LHCN-M2 (cell line): ENCODE data around the gene SDK1. TPM values are rescaled to one million over a fixed set of nuclear protein-coding genes. Genes with fewer than 3 reads are reported as not detected.

Experiments used
- DNase-seq: peaks from one replicate; pipeline ENCODE4 v3.0.0-alpha.2; 2012; ENCODE audit warnings: low read depth
- total RNA-seq: library from RNA; depleted of rRNA; stranded (reverse); fragments of >200 nt; gene quantifications from 2 replicates; pipeline ENCODE4 v1.2.3, GENCODE V29; 2014

SDK1 gene
- total RNA-seq, 1 experiment from 2014 or later, result 8.3 TPM

GRCh38 chr7:4170997-4171786 lies 870.1 kb downstream of the SDK1 start:
- no peak for DNase-seq

DNA sequence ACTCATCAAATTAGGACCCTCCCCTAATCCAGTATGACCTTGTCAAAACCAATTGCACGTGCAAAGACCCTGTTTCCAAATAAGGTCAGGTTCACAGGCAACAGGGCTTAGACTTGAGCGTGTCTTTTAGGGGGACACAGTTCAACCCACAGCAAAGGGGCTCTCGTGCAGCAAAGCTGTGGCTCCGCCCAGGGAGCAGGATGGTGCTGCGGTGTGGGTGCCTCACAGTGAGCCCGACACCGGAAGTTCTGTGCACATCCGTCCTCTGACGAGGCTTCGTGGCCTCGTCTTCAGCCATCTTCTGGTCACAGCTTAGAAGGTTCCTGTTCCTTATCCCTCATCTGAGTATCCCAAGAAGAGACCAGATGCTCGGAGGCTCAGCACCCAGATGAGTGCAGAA lies 871.8 kb downstream of the SDK1 start:
- DNase-seq, result no peak

DNA sequence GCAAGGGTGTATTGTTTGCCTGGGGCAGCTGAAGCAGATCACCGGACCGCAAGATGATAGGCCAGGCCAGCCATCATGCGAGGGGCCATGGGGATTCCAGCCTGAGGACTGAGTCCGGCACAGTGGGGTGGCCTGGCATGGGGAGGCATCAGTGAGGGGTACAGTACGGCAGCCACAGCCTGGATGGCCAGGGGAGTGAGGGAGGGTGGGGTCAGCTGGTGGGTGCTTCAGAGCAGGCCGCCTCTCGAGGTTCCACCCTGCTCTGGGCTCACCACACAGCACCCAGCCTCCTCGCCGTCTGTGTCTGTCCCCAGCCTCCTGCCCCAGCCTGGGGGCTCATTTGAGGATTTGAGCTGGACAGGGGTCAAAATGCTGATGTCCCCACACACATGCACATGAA lies 872.6 kb downstream of the SDK1 start:
- DNase-seq, result no peak

GRCh38 chr7:4174016-4174415 lies 873.0 kb downstream of the SDK1 start:
- no peak for DNase-seq

DNA sequence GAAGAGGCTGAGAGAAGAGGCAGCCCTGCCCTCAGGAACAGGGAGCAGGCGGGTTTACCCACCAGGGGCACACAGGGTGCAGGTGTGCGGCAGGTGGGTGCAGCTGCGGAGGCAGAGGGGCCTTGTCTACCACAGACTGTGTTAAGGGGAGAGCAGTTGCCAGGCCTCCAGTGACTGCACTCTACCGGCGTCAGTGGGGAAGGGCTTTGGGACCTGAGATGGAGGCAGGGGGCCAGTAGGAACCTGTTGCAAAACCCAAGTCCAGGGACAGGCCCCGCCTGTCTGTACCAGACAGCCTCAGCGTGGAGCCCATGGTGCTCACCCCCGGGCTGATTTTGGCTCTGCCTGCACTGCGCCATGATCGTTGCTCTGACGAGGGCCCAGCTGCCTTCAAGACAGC lies 873.4 kb downstream of the SDK1 start:
- DNase-seq, result no peak

DNA sequence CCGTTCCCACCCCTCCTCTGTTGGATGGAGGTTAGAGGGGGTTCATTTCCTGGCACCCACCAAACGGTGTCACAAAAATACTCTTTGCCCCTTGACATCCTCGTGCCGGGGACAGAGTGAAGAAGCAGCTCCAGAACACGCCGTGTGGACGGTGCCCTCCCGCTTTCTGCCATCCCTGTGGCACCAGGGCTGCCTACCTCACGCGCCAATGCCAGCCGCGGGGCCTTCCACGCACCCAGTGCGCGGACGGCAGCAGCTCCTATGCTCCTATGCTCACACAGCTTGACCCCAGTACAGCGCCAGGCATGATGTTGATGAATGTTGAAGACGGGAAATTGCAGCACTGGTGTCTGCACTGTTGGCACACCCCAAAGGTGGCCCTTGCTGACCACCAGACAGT lies 873.8 kb downstream of the SDK1 start:
- DNase-seq, result no peak

DNA sequence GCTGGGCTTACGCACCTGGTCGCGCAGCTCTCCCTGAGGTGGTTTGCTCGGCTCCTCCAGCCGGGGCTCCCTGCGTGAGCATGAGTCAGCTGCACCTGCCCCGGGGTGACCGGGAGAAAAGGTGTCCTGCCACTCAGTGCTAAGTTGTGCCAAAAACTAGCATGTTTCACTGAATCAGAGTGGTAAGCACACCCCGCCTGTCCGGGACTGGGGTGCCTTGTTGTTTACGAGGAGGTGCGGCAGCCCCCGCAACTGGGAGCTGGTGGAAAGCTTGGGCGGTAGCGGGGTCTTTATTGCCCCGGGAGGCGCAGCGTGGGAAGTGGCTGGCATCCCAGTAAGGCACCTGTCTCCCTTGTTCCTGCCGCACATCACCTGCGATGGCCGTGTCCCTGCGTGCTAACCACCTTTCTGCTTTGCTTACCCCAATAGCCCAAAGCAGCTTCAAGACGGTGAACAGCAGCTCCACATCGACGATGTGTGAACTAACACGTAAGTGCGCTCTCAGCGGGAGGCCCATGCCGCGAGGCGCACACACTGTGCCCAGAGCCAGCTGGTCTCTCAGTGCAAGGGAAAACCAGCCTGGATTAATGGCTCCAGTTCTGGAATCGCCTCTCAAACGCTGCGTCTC lies 874.4 kb downstream of the SDK1 start:
- no peak for DNase-seq

DNA sequence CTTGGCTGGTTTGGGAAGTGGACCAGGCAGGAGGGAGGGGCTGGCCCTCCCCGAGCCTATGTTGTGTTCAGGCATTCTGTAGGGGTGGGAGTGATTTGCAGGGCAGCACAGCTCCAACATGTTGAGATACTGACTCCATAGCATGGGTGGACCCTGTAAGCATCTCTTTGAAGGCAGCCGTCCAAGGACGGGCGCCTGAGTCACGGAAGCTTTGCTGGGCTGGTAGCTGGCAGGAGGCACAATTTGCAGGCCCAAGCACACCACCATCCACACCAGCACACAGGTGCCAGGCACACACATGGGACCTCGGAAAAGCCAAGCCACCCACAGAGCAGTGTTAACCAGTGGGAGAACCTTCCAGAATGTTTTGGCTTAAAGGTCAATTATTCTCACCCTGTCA lies 875.9 kb downstream of the SDK1 start:
- DNase-seq, result no peak

GRCh38 chr7:4178416-4178815 lies 877.4 kb downstream of the SDK1 start:
- no peak for DNase-seq

DNA sequence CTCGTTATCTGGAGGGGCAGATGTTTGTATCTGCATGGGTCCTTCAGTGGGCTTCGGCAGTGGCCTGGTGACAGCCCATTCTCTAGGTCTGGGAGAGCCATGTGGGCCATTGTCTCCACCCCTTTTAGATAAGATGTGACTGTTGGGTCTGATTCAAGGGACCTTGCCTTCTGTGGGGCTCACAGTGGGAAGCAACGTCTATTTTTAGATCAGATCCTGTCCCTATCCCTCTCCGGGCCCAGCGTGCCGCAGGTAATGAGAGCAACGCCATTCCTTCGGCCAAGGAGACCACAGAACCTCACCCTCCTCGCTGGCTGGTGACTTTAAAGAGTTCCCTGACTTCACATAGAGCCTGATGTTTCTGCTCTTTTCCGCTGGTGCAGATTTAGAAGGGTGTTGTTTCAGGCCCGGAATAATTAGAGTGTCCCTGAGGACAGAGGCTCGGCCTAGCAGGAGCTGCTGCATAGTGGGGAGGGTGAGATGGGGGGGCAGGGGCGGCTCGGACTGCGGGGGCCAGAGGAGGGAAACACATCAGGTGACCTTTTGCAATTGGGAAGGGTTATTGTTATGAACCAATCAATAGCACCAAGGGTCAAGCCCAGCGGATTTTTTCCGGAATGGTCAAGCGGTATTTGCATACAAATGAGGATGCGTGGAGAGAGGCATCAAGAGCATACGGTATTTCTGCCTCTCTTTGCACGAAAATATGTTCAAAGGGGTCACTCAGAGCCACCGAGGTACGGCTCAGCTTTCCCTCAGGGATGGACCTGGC lies 878.0 kb downstream of the SDK1 start:
- no peak for DNase-seq

DNA sequence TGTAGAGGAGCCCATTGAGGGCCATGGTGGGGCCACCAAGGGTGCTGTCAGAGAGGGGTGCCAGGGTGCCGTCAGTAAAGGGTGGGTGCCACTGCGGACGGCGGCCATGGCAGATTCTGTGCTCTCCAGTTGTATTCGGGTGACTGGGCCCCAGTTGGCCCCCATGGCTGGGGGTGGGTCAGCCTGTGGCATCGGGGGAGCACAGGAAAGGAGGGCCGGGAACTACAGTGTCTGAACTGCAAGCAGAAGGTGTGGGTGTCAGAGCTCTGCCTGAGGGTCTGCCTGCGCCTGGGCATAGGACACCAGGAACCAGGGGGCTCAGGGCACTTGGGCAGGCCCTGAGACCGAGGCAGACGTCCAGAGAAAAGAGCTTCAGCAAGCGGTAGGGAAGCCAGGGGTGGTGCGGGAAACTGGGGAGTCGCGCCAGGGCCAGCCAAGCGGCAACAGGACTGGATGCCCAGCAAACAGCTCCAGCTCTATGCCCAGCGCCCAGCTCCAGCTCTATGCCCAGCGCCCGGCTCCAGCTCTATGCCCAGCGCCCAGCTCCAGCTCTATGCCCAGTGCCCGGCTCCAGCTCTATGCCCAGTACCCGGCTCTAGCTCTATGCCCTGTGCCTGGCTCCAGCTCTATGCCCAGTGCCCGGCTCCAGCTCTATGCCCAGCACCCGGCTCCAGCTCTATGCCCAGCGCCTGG lies 878.8 kb downstream of the SDK1 start:
- DNase-seq, result no peak

DNA sequence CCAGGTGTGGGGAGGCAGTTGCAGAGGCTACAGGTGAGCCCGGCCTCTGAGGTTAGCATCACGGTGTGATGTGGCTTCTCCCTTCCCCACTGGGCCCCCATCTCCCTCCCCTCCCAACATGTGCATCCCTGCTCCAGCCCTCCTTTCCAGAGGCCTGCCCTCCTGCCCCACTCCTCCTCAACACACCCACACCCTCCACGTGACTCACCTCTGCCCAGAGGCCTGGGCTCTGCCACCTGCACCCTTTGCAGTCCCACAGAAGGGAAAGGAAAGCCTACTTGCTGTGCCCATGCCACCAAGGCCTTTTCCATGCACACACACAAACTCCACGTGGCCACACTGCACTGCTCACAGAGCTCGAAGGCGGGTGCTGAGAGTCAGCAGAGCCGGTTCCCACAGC lies 880.4 kb downstream of the SDK1 start:
- DNase-seq, result no peak

GRCh38 chr7:4182605-4183300 lies 881.7 kb downstream of the SDK1 start:
- DNase-seq, result no peak

GRCh38 chr7:4184653-4185052 lies 883.6 kb downstream of the SDK1 start:
- no peak for DNase-seq

DNA sequence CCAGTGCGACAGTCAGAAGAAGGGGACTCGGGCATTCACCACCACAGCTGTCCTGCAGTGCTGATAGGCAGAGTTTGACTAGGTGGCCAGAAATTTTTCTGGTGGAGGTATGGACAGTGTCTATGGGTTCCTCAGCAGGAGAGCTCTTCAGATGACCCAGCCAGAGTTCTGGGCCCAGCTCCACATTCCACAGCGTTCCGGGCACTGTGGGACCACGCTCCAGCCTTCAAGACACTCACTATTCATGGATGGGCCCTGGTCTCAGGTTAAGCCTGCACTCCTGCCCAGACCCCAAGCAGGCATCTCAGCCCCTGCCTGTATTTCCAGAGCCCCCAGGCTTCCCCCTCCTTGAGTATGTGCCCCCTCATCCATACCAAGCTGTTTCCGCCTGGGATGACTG lies 884.1 kb downstream of the SDK1 start:
- no peak for DNase-seq

DNA sequence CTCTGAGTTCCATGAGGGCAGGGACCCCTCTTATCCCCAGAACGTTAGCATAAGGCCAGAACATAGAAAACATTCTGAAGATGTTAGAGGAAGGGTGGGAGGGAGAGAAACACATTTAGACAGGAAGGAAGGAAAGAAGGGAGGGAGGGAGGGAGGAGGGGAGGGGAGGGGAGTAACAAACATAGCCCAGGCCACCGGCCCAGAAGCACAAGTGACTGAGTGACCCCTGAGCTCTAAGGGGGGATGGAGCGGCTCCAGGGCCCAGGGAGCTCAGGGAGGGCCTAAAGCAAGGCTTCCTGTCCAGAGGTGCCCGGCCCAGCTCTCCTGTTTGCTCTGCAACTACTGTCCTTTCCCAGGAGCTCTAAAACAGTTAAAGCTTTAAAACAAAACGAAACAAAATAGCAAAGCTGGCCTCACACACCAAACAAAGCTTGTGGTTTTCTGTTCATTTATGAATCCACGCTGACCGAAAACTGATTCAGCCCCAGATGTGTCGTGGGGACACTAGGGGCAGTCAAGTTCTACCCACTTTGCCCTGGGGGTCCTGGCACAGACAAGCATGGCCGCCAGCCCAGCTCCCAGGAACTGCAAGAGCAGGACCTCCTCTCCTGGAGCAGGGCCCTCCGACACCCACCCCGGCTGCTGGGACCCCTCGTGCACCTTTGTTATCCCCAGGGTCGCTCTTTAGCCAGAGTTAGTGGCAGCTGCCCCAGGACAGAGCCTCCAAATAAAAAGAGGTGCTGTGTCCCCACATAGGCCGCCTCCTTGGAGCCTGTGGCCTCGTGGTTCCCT lies 884.9 kb downstream of the SDK1 start:
- DNase-seq, result no peak

DNA sequence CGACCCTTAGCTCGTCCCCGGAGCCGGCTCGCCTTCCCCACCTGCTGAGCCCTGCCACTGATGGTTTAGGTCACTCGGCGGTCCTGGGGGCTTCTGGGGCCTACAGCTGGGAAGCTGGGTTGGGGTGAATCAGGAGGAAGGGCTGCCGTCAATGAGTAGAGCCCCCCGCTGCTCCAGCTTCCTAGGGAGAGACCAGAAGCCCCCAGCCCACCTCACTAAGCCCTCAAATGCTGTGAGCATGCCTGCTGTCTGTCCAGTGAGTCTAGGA lies 885.4 kb downstream of the SDK1 start:
- DNase-seq, result no peak

- DNase-seq, result no peak
Measured at GRCh38 chr7:4188651-4189050, 887.6 kb downstream of the SDK1 start.

- DNase-seq, result peak; percentile 83
Measured at GRCh38 chr7:4189131-4189570, 888.1 kb downstream of the SDK1 start.

DNA sequence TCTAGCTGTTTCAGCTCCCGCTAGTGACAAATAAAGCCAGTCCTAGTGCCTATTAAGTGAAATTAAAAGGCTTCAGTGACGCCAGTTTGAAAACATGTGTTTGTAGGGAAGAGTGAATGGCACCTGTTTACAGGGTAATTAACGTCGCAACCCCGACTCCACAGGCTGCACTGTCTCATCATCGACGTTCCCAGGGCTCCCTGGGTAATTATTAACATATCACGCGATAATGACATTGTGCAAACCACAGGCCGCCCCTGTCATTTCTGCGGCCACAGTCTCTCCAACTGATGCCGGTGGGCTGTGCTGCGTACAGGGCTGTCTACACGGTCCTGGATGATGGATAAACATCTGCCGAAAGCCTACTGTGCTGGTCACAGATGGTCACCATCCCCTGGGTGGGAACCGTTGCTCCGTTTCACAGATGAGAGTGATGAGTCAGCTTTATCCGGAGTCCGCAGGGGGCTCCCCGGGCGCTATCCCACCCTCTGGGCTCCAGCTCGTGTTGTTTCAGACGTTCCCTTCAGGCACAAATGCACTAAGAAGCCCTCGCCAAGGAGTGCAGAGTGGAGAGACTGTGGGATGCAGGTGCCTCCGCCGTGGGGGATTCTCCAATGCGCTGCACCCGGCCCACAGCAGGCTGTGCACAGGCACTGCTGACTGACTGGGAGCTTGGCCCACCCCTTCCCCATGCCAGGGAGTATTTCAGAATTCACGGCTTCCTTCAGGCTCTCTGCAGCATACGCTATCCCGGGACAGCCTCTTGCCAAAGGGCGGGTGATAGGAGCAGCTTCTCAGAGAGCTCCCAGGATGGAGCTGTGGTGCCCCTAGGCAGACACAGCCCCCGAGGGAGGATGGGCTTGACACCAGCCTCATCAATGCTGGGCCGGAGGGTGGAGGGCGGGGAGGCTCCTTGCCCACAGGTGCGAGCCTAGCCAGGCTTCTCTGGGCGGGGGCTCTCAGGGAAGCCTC lies 889.2 kb downstream of the SDK1 start:
- no peak for DNase-seq
